ENCODE data around the gene CGNL1. TPM values are rescaled to one million over a fixed set of nuclear protein-coding genes. Genes with fewer than 3 reads are reported as not detected.

CGNL1 gene
- total and polyA plus RNA-seq, 10 of the 15 experiments (the other 5 are each of a cell fraction or from before 2014, with no cell fraction given) = under 0.01 to 0.27 (median 0.04) TPM; not detected in 3

- FAIRE-seq (no peak), ATAC-seq (no peak), DNase-seq (ENCODE audit: low read depth, low spot score) (no peak)
- no peak overlapping the region for H3K4me2 ChIP-seq (ENCODE audit: control insufficient read depth, insufficient read depth)
- H3K79me2 ChIP-seq (ENCODE audit: control insufficient read depth, insufficient read depth, low read length) = no peaks in the 10 kb centered on the region
- H2AFZ ChIP-seq (ENCODE audit: control insufficient read depth, low read depth, low read length) = no peak overlapping the region
- H3K4me3 ChIP-seq = no peak overlapping the region
- BruUV-seq (replicated peaks) = no TSS peak
- TF ChIP-seq, protein P1, sequence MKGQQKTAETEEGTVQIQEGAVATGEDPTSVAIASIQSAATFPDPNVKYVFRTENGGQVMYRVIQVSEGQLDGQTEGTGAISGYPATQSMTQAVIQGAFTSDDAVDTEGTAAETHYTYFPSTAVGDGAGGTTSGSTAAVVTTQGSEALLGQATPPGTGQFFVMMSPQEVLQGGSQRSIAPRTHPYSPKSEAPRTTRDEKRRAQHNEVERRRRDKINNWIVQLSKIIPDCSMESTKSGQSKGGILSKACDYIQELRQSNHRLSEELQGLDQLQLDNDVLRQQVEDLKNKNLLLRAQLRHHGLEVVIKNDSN (IDR thresholded peaks at IDR 0.05; ENCODE audit: borderline replicate concordance, extremely low read length, insufficient read depth, low read depth, low read length) = no peak
- TF ChIP-seq, protein P2, sequence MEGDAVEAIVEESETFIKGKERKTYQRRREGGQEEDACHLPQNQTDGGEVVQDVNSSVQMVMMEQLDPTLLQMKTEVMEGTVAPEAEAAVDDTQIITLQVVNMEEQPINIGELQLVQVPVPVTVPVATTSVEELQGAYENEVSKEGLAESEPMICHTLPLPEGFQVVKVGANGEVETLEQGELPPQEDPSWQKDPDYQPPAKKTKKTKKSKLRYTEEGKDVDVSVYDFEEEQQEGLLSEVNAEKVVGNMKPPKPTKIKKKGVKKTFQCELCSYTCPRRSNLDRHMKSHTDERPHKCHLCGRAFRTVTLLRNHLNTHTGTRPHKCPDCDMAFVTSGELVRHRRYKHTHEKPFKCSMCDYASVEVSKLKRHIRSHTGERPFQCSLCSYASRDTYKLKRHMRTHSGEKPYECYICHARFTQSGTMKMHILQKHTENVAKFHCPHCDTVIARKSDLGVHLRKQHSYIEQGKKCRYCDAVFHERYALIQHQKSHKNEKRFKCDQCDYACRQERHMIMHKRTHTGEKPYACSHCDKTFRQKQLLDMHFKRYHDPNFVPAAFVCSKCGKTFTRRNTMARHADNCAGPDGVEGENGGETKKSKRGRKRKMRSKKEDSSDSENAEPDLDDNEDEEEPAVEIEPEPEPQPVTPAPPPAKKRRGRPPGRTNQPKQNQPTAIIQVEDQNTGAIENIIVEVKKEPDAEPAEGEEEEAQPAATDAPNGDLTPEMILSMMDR (IDR thresholded peaks at IDR 0.05 in 2 of 3, conservative IDR thresholded peaks at IDR 0.05 in 1 of 3; ENCODE audit: control insufficient read depth in 2 of 3, extremely low read depth in 1 of 3, insufficient read depth in 1 of 3, low read depth in 3 of 3, low read length in 3 of 3) = no peak
- no peak for TF ChIP-seq HDAC2 (IDR thresholded peaks at IDR 0.05)
- no peak for TF ChIP-seq ZNF687 (IDR thresholded peaks at IDR 0.05)
- TF ChIP-seq ZNF384 (IDR thresholded peaks at IDR 0.05; ENCODE audit: borderline replicate concordance, low read depth, low read length) = no peak
- no peaks in the 10 kb centered on the region for H3K4me1 ChIP-seq (ENCODE audit: control insufficient read depth, insufficient read depth, low read length)
- intact Hi-C loops (cut with micrococcal nuclease; ENCODE audit: unreplicated experiment) = no loop called here
- WGBS (ENCODE audit: insufficient coverage, insufficient replicate concordance, low lambda C conversion rate, missing lambda C conversion rate) = 10% methylated on average over 4 of the region's 4 CpGs
- no peaks in the 10 kb centered on the region; the same call in 2 of the 3 replicates for H3K9me3 ChIP-seq (replicated peaks; ENCODE audit: control insufficient read depth, insufficient read depth, low read length)
- no peak overlapping the region for H3K9ac ChIP-seq (ENCODE audit: control insufficient read depth, insufficient read depth, low read length)
- peaks cover 0 to 2% of the 10 kb centered on the region in 2 experiments; a peak in 2 of 4 replicates for H3K27me3 ChIP-seq (replicated peaks in 1 of 2; ENCODE audit: control insufficient read depth in 2 of 2, insufficient read depth in 2 of 2, low read length in 1 of 2)
- H3K27ac ChIP-seq (ENCODE audit: control insufficient read depth, insufficient read depth) = no peak overlapping the region
- no peaks in the 10 kb centered on the region for H4K20me1 ChIP-seq (ENCODE audit: control insufficient read depth, insufficient read depth)
- in situ Hi-C loops (cut with MboI) = no loop called here
- CTCF ChIA-PET = no interaction called here
- no peaks in the 10 kb centered on the region for H3K36me3 ChIP-seq (ENCODE audit: control insufficient read depth in 2 of 2, insufficient read depth in 2 of 2, low read length in 1 of 2)
- RAD21 ChIA-PET (ENCODE audit: unreplicated experiment) = no interaction called here
- SMC1A ChIA-PET (ENCODE audit: uncharacterized antibody, unreplicated experiment) = interaction anchor here (0.9 kb wide), 1 partner anchor 12 kb away, joined by 3 read pairs; no protein-coding TSS in a partner anchor
- POLR2A ChIA-PET = no interaction called here
These were observed 178.5 kb downstream of the CGNL1 start for GRCh38 chr15:57554812-57555179.

Data from GM12878 (cell line).